ENCODE measurements around the gene SRPK1.

Gene SRPK1

DNA sequence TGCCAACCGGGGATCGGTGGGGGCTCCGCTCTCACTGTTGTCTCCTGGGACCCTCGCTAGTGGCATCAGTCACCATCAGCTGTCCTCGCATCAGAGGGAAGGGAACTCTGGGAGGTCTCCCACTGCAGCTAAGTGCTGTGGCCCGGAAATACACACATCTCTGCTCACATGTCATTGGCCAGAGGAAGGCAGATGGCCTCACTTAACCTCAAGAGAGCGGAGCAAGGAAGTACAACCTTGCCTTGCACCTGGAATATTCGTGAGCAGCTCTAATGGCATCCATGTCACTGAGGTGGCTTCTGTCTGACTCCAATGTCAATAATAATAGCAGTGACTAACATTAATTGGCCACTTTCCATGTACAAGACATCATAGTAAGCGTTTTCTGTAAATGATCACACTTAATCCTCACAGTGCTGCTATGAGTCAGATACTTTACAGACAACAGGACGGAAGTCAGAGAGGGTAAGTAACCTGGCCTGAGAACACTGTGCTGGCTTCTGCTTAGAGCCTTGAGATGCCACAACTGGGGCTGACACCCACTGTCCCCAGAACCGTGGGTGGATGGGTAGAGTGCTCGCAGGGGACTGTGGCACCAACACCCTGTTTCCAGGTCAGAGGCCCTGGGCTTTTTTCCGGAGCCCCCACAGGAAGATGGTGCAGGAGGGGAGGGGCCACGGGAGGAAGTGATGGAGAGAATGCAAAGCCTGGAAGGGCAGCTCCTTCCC, 109.8 kb downstream of the SRPK1 start:
- DNase-seq = no peak

DNA sequence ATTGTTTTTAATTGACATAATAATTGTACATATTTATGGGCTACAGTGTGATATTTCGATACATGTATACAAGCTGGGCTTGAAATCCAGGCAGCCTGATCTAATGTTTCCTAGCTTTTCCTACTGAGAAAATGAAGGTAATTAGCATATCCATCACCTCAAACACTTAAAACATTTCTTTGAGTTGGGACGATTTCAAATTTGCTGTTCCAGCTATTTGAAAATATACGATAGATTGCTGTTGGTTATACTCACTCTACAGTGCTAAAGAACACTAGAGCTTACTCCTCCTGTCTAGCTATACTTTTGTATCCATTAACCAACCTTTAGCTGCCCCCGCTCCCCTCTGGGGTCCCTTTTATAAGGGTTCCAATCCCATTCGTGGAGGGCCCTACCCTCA, 111.1 kb downstream of the SRPK1 start:
- no peak for DNase-seq

GRCh38 chr6:35808688-35809087, 112.2 kb downstream of the SRPK1 start:
- no peak for DNase-seq

DNA sequence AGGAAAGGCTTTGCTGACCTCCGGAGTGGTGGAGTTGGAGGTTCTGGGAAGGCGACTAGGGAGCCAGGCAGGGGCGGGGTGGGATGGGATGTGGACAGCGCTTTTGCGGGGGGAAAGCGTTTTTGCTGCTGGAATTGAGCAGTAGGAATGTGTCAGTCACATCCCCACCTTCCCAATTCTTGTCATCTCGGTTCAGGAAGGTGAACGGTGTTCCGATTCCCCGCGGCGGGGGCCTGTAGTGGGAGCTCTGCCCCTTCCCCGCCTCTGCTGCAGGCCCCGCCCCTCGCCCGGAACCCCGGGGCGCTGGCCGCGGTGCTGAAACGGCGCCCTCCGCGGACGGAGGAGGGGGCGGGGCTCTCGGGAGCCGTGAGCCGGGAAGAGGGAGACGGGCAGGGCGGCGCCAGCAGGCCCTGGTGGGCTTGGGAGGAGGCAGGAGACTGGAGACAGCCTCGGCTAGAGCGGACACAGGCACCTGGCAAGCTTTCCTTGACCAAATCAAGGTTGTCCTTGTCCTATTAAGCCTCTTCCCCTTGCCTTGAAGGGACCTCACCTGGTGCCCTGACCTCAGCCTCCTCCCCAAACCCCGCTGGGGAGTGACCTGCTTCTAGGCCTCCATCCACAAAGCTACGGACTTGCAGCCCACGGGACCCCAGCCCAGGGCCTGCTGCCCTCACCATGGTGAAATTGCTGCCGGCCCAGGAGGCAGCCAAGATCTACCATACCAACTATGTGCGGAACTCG, 115.7 kb downstream of the SRPK1 start, which contains the start of gene LHFPL5:
LHFPL5 (plus strand) TSS at position 357 of the 741 bp plus-strand sequence; CDS start at position 676, 319 bp downstream.
- DNase-seq = no peak

DNA sequence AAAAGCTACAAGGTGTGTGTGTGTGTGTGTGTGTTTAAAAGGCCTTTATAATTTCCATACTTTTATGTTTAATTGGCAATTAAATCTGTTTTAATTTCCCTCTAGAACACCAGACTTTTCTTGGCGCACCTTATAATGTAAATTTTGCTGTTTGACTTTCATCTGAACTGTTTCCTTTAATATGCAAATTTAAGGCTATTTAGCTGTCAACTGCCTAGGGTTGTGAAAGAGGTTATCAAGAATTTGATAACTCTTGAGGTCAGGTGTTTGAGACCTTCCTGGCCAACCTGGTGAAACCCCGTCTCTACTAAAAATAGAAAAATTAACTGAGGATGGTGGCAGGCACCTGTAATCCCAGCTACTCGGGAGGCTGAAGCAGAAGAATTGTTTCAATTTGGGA, 119.8 kb downstream of the SRPK1 start:
- no peak for DNase-seq

DNA sequence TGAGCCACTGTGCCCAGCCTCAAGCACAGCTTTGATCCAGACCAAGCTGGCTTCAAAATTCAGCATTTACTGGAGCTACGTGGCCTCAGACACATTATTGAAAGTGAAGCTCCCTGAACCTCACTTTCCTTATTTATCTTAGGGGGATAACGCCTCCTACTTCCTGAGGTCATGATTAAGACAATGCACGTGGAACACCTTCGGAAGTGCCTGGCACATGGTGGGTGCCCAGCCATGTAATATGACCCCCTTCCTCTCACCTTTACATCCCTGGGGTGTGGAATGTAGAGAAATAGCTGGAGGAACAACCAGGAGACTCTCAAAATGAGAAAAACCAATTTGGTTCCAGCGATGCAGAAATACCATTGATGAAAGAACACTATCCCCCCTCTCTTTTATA, 122.2 kb downstream of the SRPK1 start:
- DNase-seq = no peak

- no peak for DNase-seq
Measured at GRCh38 chr6:35797837-35798526, 122.9 kb downstream of the SRPK1 start.

DNA sequence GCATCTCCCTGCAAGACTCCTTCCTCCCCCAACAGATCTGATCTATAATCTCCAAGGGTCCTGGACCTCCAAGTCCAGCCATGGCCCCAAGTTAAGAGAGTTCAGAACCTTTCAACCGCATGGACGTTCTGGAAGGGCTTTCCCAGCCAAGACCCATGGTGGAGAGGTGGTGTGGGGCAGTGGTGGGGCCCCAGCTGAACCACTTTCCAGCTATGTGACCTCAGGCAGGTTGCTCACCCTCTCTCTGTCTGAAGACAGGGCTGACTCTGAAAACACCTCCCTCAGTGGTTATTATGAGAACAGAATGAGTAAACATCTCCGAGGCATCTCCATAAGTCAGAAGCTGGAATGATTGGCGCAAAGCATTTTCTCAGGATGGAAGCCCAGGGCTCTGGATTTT, 124.7 kb downstream of the SRPK1 start:
- DNase-seq = no peak

DNA sequence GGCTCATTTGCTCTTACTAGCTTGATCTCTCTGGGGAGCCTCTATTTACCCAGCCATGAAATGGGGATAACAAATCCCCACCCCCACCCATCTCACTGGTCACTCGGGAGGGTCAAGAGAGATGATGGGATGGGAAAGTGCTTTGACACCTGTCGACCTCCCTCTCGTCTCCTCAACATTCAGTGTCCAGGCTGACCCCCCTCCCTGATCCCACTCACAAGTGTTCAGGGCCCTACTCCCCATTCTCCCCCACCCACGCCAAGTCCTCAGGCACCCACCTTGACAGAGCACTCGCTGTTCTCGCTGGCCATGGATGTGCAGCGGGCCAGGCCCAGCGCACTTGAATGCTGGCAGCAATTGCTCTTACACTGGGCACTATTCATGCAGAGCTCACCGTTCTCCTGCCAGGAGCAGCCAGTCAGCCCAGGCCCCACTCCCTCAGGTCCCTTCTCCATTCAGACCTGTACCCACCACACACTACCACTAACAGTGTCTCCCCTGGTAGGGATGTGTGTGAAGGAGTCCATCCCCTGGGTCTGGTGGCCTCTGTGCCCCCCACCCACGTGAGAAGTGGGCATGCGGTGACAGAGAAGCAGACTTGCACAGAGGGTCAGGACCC, 125.3 kb downstream of the SRPK1 start:
- no peak for DNase-seq

DNA sequence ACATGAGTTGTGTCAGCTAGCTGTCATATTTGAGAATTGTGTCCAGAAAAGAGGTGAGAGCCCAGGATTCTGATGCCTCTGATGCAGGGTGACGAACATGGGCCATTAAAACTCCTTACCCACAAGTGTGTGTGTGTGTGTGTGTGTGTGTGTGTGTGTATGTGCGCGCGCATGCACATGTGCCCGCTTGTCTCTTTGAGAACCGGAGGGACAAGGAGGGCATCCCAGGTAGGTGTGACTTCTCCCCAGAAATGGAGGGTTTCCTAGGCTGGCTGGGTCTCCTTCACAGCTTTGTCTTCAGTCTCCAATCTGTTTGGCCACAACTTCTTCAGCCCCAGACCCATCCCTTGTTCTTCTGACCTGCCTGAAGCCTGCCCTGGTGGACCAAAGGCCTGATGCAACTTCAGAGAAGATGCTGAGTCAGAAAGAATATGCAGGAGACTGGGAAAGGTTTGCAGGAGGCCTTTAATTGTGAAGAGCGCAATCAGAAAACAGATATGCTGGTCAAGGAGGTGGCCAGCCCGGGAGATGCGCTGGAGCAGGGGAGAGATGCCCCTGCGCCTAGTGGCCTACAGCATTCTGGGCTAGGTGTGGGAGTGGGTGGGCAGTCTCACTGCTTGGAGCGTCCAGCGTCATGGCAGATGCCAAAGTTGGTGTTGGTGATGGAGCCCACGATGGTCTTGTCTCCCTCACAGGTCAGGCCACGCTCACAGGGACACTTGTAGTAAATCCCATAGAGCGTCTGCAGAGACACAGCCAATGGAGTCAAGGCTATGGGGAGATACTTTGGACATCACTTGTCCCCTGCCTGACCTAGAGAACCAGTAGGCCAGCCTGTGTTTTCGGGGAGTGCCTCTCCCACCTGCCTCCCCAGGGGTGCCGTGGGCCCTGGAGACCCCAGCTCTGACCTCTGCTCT, 126.1 kb downstream of the SRPK1 start:
- DNase-seq = no peak

- DNase-seq = no peak
Measured at GRCh38 chr6:35790683-35791082, 130.2 kb downstream of the SRPK1 start.

DNA sequence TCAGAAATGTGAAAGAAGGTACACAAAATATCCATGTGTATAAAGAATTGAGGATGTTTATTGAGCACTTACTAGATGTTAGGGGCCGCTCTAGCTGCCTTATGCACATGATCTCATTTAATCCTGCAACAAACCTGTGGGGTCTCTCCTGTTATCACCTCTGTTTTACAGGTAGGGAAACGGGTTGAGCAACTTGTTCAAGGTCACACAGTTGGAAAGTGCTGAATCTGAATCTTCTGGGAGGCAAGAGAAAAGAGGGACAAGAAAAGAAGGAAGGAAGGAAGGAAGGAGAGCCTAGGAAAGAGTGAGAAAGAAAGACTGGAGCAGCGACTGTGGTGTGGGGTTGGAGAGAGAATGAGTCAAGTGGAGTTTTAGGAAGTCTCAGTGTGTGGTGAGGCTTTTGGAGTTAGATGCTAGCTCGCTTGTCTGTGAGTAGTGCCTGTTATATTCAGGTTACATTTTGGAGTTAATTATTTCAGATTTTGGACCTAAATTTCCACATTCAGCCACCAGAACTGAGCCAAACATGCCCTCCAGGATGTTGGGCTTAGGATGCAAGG, 132.4 kb downstream of the SRPK1 start:
- DNase-seq = no peak

DNA sequence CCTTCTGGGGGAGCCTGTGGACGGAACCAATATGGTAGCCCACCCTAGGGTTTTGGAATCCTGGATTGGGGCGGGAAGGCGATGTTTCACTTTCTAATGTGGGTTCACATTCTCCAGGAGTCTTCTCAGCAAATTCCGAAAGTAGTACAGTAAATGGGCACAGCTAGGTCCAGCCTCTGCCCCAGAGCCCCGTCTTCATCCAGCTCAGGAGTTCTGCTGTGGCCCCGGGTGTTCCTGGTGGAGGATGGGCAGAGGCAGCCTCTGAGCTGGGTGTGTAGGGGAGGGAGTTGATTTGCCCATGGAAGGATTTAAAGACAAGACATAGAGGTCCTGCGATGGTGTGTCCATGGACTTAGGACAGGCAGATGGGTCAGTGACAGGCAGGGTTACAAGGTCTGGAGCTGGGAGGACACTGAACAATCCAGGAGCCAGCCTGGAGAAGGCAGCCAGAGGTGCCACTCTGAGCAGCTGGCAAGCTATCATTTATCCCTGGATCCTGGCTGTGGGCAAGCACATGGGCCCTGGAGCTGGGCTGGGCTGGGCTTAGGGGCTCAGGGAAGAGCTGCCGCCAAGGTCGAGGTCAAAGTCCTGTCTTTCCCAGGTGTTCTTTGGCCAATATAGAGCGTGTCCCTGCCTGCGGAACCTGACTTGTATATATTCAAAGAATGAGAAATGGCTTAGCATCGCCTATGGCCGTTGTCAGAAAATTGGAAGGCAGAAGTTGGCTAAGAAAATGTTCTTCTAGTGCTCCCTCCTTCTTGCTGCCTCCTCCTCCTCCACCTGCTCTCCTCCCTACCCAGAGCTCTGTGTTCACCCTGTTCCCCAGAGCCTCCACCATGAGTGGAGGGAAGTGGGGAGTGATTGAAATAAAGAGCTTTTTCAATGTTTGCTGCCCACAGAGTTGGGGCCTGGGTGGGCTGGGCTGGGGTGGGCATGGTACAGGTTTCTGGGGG, 133.4 kb downstream of the SRPK1 start:
- DNase-seq = no peak

DNA sequence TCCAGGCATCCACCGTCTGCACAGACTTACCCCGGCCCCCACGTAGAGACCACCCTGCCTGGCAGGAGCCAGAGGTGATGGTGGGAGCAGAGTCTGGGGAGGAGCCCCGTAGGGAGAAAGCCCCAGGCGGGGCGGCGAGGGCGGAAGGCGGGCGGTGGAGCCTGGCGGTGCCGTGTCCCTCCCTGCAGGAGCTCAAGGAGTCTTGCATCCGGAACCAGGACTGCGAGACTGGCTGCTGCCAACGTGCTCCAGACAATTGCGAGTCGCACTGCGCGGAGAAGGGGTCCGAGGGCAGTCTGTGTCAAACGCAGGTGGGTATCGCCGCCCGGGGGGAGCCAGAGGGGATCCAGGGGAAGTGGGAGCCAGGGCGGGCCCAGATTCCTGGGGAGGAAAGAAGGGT, 134.1 kb downstream of the SRPK1 start:
- no peak for DNase-seq

DNA sequence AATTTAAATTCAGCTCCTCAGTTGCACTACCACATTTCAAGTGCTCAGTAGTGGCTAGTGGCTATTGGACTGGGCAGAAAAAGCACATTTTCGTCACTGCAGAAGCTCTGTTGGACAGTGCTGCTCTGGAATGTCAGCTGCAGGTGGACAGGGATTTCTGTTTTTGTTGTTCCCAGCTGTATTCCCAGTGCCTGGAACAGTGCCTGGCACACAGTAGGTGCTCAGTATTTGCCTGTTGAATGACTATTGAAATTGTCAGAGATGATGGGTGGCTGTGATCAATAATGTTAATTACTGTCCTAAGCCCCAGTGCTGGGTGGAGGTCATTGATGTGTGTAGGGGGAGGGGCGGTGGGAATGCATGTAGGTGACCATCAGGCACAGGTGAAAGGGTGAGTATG, 134.6 kb downstream of the SRPK1 start:
- no peak for DNase-seq

DNA sequence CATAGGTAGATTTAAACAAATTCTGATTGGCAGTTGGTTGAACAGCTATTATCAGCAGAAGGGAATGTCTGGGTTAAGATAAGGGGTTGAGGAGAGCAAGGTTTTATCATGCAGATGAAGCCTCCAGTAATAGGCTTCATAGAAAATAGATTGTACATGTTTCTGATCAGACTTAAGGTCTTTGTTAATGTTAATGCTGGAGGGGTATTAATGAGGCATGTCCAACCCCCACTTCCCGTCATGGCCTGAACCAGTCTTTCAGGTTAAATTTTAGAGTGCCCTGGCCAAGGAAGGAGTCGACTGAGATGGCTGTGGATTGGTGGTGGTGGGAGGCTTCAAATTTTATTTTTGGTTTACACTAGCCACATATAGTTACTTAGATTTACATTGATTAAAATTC, 136.7 kb downstream of the SRPK1 start:
- no peak for DNase-seq
